GM06990 (cell line): ENCODE measurements around the gene PTPRN2.

Source experiments
- DNase-seq: peaks from one replicate; pipeline ENCODE4 v3.0.0-alpha.2; 2011; ENCODE audit not compliant: insufficient read length; ENCODE audit errors: extremely low read depth
- H3K27me3 ChIP-seq: replicated peaks from 2 replicates; pipeline ENCODE4 v1.6.0; 2011; ENCODE audit warnings: low read length; ENCODE audit not compliant: control insufficient read depth, insufficient read depth
- H3K36me3 ChIP-seq: 2 replicates; pipeline ENCODE4 v1.5.1; 2011; ENCODE audit warnings: low read length; ENCODE audit not compliant: control insufficient read depth, insufficient read depth
- H3K4me3 ChIP-seq: replicated peaks from 2 replicates; pipeline ENCODE4 v1.5.1; 2011; ENCODE audit warnings: low read depth, mild to moderate bottlenecking, control low read depth, low read length
- TF ChIP-seq, protein P1 (sequence below): IDR thresholded peaks from 2 replicates; pipeline ENCODE4 v1.5.1; 2011; ENCODE audit warnings: low read length, control low read depth, mild to moderate bottlenecking, inconsistent platforms; ENCODE audit not compliant: insufficient read depth, poor library complexity, severe bottlenecking

PTPRN2 gene

DNA sequence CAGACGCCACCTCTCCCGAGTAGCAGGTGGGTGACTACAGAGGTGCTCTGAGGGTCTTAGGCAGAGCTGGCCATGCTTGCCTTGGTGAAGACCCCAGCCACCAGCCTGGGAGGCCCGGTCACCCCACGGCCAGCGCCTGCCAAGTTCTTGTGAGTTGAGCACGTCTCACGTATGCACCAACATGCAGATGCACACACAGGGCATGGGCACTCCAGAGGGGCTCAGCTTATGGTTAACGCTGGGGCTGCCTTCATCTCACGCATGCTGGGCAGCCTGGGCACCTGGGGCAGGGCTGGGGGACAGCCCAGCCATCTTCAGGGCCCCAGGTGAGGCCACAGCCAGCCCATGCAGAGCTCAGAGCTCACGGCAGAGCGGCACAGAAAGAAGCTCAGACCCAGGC, 41.0 kb downstream of the PTPRN2 start:
- Histone ChIP-seq H3K27me3 (no peaks in the 10 kb centered on the region), H3K36me3 (no peaks in the 10 kb centered on the region), H3K4me3 (no peak overlapping the region)
- TF ChIP-seq, protein P1, sequence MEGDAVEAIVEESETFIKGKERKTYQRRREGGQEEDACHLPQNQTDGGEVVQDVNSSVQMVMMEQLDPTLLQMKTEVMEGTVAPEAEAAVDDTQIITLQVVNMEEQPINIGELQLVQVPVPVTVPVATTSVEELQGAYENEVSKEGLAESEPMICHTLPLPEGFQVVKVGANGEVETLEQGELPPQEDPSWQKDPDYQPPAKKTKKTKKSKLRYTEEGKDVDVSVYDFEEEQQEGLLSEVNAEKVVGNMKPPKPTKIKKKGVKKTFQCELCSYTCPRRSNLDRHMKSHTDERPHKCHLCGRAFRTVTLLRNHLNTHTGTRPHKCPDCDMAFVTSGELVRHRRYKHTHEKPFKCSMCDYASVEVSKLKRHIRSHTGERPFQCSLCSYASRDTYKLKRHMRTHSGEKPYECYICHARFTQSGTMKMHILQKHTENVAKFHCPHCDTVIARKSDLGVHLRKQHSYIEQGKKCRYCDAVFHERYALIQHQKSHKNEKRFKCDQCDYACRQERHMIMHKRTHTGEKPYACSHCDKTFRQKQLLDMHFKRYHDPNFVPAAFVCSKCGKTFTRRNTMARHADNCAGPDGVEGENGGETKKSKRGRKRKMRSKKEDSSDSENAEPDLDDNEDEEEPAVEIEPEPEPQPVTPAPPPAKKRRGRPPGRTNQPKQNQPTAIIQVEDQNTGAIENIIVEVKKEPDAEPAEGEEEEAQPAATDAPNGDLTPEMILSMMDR, result no peak
- DNase-seq, result no peak

- Histone ChIP-seq H3K36me3 (no peaks in the 10 kb centered on the region), H3K4me3 (no peak overlapping the region), H3K27me3 (no peaks in the 10 kb centered on the region)
- no peak for DNase-seq
- TF ChIP-seq, protein P1, result no peak
Observed at GRCh38 chr7:158546214-158546613, 41.4 kb downstream of the PTPRN2 start.

DNA sequence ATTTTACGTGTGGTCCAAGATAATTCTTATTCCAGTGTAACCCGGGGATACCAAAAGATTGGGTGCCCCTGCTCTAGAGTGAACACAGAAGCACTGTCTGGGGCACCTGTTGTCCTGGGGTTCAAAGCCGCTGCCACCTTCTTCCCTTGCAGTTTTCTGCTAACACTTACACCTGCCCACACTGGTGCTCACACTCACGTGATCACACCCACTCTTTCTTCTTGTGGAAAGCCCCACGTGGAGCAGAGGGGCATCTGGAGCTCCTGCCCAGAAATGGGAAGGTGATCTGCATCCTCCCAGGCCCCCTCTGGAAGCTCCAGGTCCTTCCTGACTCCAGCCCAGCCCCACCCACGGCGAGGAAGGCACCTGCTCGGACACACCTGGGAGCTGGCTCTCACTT, 42.9 kb downstream of the PTPRN2 start:
- Histone ChIP-seq H3K27me3 (no peaks in the 10 kb centered on the region), H3K36me3 (no peaks in the 10 kb centered on the region), H3K4me3 (no peak overlapping the region)
- TF ChIP-seq, protein P1, result no peak
- no peak for DNase-seq

DNA sequence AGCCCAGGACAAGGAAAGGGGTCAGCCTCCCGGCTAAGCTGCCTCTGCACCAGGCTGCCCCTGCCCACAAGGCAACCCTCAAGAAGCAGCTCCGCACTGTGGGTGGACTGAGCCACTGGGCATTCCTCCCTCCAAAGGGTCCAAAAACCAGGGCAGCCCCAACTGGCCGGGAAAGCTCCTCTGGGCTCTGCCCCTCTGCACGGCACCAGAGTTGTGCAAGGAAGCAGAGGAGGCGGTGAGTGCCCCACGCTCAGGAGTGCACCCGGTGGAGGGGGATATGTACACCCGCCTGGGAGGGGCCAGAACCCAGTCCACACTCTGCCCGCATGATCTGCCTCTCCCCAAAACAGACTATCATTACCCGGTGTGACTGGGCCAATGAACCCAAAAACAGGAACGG, 43.8 kb downstream of the PTPRN2 start:
- TF ChIP-seq, protein P1, result no peak
- DNase-seq, result no peak
- Histone ChIP-seq H3K36me3 (no peaks in the 10 kb centered on the region), H3K27me3 (no peaks in the 10 kb centered on the region), H3K4me3 (no peak overlapping the region)

DNA sequence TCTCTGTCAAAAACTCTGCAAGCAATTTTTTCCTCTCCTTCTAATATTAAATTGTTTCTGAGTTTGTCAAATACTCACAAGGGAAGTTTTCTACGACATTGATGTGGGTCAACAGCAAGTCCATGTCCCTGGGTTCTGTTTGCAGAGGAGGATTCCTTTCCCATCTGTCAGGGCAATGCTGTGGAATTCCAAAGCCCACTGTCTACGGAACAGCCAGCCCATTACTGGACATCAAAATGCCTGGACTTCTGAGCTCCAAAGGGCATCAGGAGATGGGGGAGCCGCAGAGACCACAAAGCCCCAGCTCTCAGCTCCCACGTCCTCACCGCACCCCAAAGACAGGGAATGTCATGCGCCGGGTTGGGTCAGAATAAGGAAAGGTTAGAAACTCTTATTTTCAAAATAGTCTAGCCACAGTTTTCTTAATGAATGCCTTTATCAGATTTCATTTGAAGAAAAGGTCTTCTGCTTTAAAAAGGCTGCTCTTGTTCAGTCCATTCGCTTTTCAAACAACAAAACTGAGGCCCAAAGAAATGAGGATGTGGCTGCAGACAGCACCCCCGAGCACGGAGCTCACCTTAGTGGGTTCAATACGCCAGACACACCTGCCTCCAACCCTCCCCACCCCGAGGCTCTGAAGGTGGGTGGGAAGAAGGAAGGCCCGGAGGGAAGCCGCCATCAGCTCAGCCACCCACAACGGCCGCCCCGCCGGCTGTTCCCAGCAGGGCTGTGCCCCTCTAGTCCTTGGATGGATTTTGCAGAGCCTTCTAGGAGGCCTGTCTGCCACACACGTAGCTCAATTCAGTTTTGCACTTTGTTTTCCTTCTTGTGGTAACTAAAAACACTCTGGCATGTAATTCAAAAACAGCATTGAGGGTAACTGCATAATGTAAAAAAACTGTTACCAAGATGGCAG, 44.7 kb downstream of the PTPRN2 start:
- no peaks in the 10 kb centered on the region for H3K27me3 ChIP-seq
- H3K4me3 ChIP-seq, result no peak overlapping the region
- TF ChIP-seq, protein P1, result no peak
- no peak for DNase-seq
- H3K36me3 ChIP-seq, result no peaks in the 10 kb centered on the region
